HepG2 (cell line): Measurements from ENCODE around the gene HACD2. TPM values are rescaled to one million over a fixed set of nuclear protein-coding genes. Genes with fewer than 3 reads are reported as not detected.

Experiments
- MEIS2 ChIP-seq: sonication (generic); formaldehyde crosslinking; IDR thresholded peaks from 2 replicates; pipeline ENCODE4 v1.9.0; 2021; ENCODE audit warnings: mild to moderate bottlenecking, missing genetic modification reagents
- NCOA1 ChIP-seq: sonication (generic); formaldehyde crosslinking; IDR thresholded peaks from 2 replicates; pipeline ENCODE4 v1.9.0; 2021; ENCODE audit warnings: missing genetic modification reagents
- SCMH1 ChIP-seq: sonication (generic); formaldehyde crosslinking; IDR thresholded peaks from 2 replicates; pipeline ENCODE4 v1.9.0; 2021; ENCODE audit warnings: missing genetic modification reagents, mild to moderate bottlenecking, borderline replicate concordance
- TBL1XR1 ChIP-seq: fragments of 150-350 bp; IDR thresholded peaks from 2 replicates; pipeline ENCODE4 v1.6.1; 2014; ENCODE audit warnings: borderline replicate concordance, low read length; ENCODE audit not compliant: partially characterized antibody
- ZFP1 ChIP-seq: IDR thresholded peaks from 2 replicates; pipeline ENCODE4 v1.6.1; 2016
- ZNF549 ChIP-seq: sonication (generic); formaldehyde crosslinking; IDR thresholded peaks from 2 replicates; pipeline ENCODE4 v1.5.0; 2020; ENCODE audit warnings: missing genetic modification reagents
- ZNF652 ChIP-seq: IDR thresholded peaks from 2 replicates; pipeline ENCODE4 v1.6.1; 2016; ENCODE audit warnings: low read depth, borderline replicate concordance
- ZNF850 ChIP-seq: sonication (generic); formaldehyde crosslinking; conservative IDR thresholded peaks from 2 replicates; pipeline ENCODE4 v1.9.0; 2021; ENCODE audit warnings: mild to moderate bottlenecking, missing genetic modification reagents
- polyA plus RNA-seq, 8 experiments: library from polyadenylated mRNA; depleted of rRNA in 3 of 8; stranded (reverse) in 7 of 8; unstranded in 1 of 8; fragments of >200 nt; fragmentation: Illumina TruSeq in 4 of 8; extraction: Trizol in 4 of 8; gene quantifications; 2 replicates each; pipeline versions ENCODE4 v1.2.1 to v1.2.3, GENCODE V29; 2011 to 2016; ENCODE audit warnings: low read depth in 4 of 8, missing spikeins in 1 of 8, mixed read lengths in 1 of 8; ENCODE audit not compliant: insufficient read depth in 1 of 8
- total RNA-seq, 5 experiments: library from RNA; depleted of rRNA; stranded (reverse); fragments of >200 nt; fragmentation: Illumina TruSeq; extraction: Trizol; gene quantifications; 2 replicates each; pipeline ENCODE4 v1.2.3, GENCODE V29; 2016; ENCODE audit warnings: low read depth in 1 of 5
- TF ChIP-seq, protein P1 (sequence below): IDR thresholded peaks from 2 replicates; pipeline ENCODE4 v1.6.1; 2016; ENCODE audit warnings: missing compliant biosample characterization, missing genetic modification reagents, borderline replicate concordance
- TF ChIP-seq, protein P2 (sequence below): sonication (generic); formaldehyde crosslinking; IDR thresholded peaks from 2 replicates; pipeline ENCODE4 v1.4.0; 2020; ENCODE audit warnings: missing genetic modification reagents
- TF ChIP-seq, protein P3 (sequence below): sonication (generic); formaldehyde crosslinking; IDR thresholded peaks from 2 replicates; pipeline ENCODE4 v1.4.0; 2020; ENCODE audit warnings: missing genetic modification reagents
- TF ChIP-seq, protein P4 (sequence below), 2 experiments: sonication (generic) in 1 of 2; formaldehyde crosslinking in 1 of 2; IDR thresholded peaks; 2 replicates each; pipeline versions ENCODE4 v1.5.1 to v1.6.1; 2011 to 2020; ENCODE audit warnings: borderline replicate concordance in 1 of 2, low read depth in 1 of 2, low read length in 1 of 2, mild to moderate bottlenecking in 1 of 2, missing genetic modification reagents in 1 of 2, moderate library complexity in 1 of 2
- TF ChIP-seq, protein P5 (sequence below): sonication (generic); formaldehyde crosslinking; IDR thresholded peaks from 2 replicates; pipeline ENCODE4 v1.9.0; 2021; ENCODE audit warnings: missing genetic modification reagents, borderline replicate concordance

The HACD2 gene
- total and polyA plus RNA-seq, 2 of the 13 experiments (the other 11 are each of a cell fraction or from before 2014, with no cell fraction given) = 47.0 to 50.4 TPM

DNA sequence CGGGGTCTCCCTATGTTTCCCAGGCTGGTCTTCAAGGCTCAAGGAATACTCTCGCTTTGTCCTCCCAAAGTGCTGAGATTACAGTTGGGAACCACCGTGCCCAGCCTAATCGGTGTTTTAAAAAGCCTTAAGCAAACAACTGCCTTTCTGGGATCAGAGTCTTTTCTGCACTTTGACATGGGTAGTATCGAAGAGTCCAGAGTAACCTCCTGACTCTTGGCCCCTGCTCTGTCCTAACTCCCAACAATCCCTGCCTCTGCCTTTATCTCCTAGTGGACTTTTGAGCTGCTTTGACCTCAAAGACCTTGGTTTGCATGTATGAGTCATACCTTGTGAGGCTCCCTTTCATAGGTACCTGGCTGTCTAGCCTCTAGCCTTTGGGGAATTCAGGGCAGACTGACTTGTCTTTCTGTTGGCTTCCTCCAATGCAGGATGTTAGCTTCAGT is 21.0 kb upstream of the HACD2 start (continued):
- TF ChIP-seq, protein P1, sequence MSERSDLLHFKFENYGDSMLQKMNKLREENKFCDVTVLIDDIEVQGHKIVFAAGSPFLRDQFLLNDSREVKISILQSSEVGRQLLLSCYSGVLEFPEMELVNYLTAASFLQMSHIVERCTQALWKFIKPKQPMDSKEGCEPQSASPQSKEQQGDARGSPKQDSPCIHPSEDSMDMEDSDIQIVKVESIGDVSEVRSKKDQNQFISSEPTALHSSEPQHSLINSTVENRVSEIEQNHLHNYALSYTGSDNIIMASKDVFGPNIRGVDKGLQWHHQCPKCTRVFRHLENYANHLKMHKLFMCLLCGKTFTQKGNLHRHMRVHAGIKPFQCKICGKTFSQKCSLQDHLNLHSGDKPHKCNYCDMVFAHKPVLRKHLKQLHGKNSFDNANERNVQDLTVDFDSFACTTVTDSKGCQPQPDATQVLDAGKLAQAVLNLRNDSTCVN (CRISPR knock-in tag) = peak; percentile 99
- TF ChIP-seq ZNF850 (CRISPR knock-in tag) (no peak), ZNF652 (CRISPR knock-in tag) (peak; percentile 51; the same call in 1 of the 2 replicates), MEIS2 (CRISPR knock-in tag) (no peak; the same call in 1 of the 2 replicates), TBL1XR1 (peak; percentile 77), ZFP1 (CRISPR knock-in tag) (peak; percentile 97), ZNF549 (CRISPR knock-in tag) (no peak), SCMH1 (no peak), NCOA1 (CRISPR knock-in tag) (0 out of 2 replicates have a peak, but pooled peaks have one; percentile 52)
- TF ChIP-seq, protein P2, sequence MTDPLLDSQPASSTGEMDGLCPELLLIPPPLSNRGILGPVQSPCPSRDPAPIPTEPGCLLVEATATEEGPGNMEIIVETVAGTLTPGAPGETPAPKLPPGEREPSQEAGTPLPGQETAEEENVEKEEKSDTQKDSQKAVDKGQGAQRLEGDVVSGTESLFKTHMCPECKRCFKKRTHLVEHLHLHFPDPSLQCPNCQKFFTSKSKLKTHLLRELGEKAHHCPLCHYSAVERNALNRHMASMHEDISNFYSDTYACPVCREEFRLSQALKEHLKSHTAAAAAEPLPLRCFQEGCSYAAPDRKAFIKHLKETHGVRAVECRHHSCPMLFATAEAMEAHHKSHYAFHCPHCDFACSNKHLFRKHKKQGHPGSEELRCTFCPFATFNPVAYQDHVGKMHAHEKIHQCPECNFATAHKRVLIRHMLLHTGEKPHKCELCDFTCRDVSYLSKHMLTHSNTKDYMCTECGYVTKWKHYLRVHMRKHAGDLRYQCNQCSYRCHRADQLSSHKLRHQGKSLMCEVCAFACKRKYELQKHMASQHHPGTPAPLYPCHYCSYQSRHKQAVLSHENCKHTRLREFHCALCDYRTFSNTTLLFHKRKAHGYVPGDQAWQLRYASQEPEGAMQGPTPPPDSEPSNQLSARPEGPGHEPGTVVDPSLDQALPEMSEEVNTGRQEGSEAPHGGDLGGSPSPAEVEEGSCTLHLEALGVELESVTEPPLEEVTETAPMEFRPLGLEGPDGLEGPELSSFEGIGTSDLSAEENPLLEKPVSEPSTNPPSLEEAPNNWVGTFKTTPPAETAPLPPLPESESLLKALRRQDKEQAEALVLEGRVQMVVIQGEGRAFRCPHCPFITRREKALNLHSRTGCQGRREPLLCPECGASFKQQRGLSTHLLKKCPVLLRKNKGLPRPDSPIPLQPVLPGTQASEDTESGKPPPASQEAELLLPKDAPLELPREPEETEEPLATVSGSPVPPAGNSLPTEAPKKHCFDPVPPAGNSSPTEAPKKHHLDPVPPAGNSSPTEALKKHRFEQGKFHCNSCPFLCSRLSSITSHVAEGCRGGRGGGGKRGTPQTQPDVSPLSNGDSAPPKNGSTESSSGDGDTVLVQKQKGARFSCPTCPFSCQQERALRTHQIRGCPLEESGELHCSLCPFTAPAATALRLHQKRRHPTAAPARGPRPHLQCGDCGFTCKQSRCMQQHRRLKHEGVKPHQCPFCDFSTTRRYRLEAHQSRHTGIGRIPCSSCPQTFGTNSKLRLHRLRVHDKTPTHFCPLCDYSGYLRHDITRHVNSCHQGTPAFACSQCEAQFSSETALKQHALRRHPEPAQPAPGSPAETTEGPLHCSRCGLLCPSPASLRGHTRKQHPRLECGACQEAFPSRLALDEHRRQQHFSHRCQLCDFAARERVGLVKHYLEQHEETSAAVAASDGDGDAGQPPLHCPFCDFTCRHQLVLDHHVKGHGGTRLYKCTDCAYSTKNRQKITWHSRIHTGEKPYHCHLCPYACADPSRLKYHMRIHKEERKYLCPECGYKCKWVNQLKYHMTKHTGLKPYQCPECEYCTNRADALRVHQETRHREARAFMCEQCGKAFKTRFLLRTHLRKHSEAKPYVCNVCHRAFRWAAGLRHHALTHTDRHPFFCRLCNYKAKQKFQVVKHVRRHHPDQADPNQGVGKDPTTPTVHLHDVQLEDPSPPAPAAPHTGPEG (CRISPR knock-in tag) = no peak
- TF ChIP-seq, protein P3, sequence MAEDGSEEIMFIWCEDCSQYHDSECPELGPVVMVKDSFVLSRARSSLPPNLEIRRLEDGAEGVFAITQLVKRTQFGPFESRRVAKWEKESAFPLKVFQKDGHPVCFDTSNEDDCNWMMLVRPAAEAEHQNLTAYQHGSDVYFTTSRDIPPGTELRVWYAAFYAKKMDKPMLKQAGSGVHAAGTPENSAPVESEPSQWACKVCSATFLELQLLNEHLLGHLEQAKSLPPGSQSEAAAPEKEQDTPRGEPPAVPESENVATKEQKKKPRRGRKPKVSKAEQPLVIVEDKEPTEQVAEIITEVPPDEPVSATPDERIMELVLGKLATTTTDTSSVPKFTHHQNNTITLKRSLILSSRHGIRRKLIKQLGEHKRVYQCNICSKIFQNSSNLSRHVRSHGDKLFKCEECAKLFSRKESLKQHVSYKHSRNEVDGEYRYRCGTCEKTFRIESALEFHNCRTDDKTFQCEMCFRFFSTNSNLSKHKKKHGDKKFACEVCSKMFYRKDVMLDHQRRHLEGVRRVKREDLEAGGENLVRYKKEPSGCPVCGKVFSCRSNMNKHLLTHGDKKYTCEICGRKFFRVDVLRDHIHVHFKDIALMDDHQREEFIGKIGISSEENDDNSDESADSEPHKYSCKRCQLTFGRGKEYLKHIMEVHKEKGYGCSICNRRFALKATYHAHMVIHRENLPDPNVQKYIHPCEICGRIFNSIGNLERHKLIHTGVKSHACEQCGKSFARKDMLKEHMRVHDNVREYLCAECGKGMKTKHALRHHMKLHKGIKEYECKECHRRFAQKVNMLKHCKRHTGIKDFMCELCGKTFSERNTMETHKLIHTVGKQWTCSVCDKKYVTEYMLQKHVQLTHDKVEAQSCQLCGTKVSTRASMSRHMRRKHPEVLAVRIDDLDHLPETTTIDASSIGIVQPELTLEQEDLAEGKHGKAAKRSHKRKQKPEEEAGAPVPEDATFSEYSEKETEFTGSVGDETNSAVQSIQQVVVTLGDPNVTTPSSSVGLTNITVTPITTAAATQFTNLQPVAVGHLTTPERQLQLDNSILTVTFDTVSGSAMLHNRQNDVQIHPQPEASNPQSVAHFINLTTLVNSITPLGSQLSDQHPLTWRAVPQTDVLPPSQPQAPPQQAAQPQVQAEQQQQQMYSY (CRISPR knock-in tag) = no peak
- TF ChIP-seq, protein P4, sequence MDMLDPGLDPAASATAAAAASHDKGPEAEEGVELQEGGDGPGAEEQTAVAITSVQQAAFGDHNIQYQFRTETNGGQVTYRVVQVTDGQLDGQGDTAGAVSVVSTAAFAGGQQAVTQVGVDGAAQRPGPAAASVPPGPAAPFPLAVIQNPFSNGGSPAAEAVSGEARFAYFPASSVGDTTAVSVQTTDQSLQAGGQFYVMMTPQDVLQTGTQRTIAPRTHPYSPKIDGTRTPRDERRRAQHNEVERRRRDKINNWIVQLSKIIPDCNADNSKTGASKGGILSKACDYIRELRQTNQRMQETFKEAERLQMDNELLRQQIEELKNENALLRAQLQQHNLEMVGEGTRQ (IDR thresholded peaks at IDR 0.05; ENCODE audit: low read depth, low read length) = no peak
- TF ChIP-seq, protein P4 (CRISPR knock-in tag; IDR thresholded peaks at IDR 0.05; ENCODE audit: borderline replicate concordance) = no peak
- TF ChIP-seq, protein P5, sequence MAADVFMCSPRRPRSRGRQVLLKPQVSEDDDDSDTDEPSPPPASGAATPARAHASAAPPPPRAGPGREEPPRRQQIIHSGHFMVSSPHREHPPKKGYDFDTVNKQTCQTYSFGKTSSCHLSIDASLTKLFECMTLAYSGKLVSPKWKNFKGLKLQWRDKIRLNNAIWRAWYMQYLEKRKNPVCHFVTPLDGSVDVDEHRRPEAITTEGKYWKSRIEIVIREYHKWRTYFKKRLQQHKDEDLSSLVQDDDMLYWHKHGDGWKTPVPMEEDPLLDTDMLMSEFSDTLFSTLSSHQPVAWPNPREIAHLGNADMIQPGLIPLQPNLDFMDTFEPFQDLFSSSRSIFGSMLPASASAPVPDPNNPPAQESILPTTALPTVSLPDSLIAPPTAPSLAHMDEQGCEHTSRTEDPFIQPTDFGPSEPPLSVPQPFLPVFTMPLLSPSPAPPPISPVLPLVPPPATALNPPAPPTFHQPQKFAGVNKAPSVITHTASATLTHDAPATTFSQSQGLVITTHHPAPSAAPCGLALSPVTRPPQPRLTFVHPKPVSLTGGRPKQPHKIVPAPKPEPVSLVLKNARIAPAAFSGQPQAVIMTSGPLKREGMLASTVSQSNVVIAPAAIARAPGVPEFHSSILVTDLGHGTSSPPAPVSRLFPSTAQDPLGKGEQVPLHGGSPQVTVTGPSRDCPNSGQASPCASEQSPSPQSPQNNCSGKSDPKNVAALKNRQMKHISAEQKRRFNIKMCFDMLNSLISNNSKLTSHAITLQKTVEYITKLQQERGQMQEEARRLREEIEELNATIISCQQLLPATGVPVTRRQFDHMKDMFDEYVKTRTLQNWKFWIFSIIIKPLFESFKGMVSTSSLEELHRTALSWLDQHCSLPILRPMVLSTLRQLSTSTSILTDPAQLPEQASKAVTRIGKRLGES = no peak
